ENCODE data around the gene PREX1. TPM values are rescaled to one million over a fixed set of nuclear protein-coding genes. Genes with fewer than 3 reads are reported as not detected.
"Not testable (repeated sequence)": the region's sequence is repeated elsewhere in the genome, so short reads cannot be mapped to it uniquely, and the experiment has no call there.

Gene PREX1
- polyA plus RNA-seq, 1 donor: 18.2 TPM

- no peak for DNase-seq (ENCODE audit: low read depth)
Observed at GRCh38 chr20:48608756-48609155, 219.0 kb downstream of the PREX1 start.

GRCh38 chr20:48607544-48607865, 220.3 kb downstream of the PREX1 start:
- no peak for DNase-seq (ENCODE audit: low read depth)

- no peak for DNase-seq (ENCODE audit: low read depth)
Observed at GRCh38 chr20:48606841-48607543, 220.8 kb downstream of the PREX1 start.

GRCh38 chr20:48606172-48606840, 221.5 kb downstream of the PREX1 start:
- DNase-seq (ENCODE audit: low read depth): no peak

GRCh38 chr20:48605364-48606171, 222.2 kb downstream of the PREX1 start:
- no peak for DNase-seq (ENCODE audit: low read depth)

GRCh38 chr20:48604936-48605335, 222.9 kb downstream of the PREX1 start:
- DNase-seq (ENCODE audit: low read depth): no peak

- DNase-seq (ENCODE audit: low read depth): no peak
Observed at GRCh38 chr20:48604426-48604825, 223.4 kb downstream of the PREX1 start.

GRCh38 chr20:48603819-48604405, 223.9 kb downstream of the PREX1 start:
- DNase-seq (ENCODE audit: low read depth): no peak

- DNase-seq (ENCODE audit: low read depth): no peak
Observed at GRCh38 chr20:48603116-48603818, 224.5 kb downstream of the PREX1 start.

GRCh38 chr20:48601798-48602197, 226.0 kb downstream of the PREX1 start:
- no peak for DNase-seq (ENCODE audit: low read depth)

- DNase-seq (ENCODE audit: low read depth): no peak
Observed at GRCh38 chr20:48600470-48600945, 227.3 kb downstream of the PREX1 start.

GRCh38 chr20:48599748-48600469, 227.9 kb downstream of the PREX1 start:
- DNase-seq (ENCODE audit: low read depth): no peak

- DNase-seq (ENCODE audit: low read depth): no peak
Observed at GRCh38 chr20:48599106-48599747, 228.6 kb downstream of the PREX1 start.

GRCh38 chr20:48598303-48598941, 229.4 kb downstream of the PREX1 start:
- not testable (repeated sequence) for DNase-seq (ENCODE audit: low read depth)

GRCh38 chr20:48597521-48598302, 230.1 kb downstream of the PREX1 start:
- no peak for DNase-seq (ENCODE audit: low read depth)

- no peak for DNase-seq (ENCODE audit: low read depth)
Observed at GRCh38 chr20:48596334-48596898, 231.4 kb downstream of the PREX1 start.

GRCh38 chr20:48595495-48596333, 232.1 kb downstream of the PREX1 start:
- DNase-seq (ENCODE audit: low read depth): no peak

GRCh38 chr20:48594533-48594932, 233.3 kb downstream of the PREX1 start:
- no peak for DNase-seq (ENCODE audit: low read depth)
